Suprapubic skin (tissue), 4 donors: ENCODE results near the gene CALD1. TPM values are rescaled to one million over a fixed set of nuclear protein-coding genes. Genes with fewer than 3 reads are reported as not detected.

Experiments
- DNase-seq, 2 donors: peaks; one replicate each; pipeline ENCODE4 v3.0.0-alpha.2; 2019; ENCODE audit warnings: low spot score in 2 of 2
- H3K27ac ChIP-seq: fragments of 200-600 bp; sonication (generic); one replicate; pipeline ENCODE4 v1.5.1; 2019
- H3K27me3 ChIP-seq: fragments of 200-600 bp; sonication (generic); one replicate; pipeline ENCODE4 v1.5.1; 2019
- H3K36me3 ChIP-seq: fragments of 200-600 bp; sonication (generic); one replicate; pipeline ENCODE4 v1.5.1; 2019
- H3K4me1 ChIP-seq: fragments of 200-600 bp; sonication (generic); one replicate; pipeline ENCODE4 v1.5.1; 2019
- H3K4me3 ChIP-seq: fragments of 200-600 bp; sonication (generic); one replicate; pipeline ENCODE4 v1.5.1; 2019; ENCODE audit warnings: mild to moderate bottlenecking
- H3K9me3 ChIP-seq: fragments of 200-600 bp; sonication (generic); one replicate; pipeline ENCODE4 v1.5.1; 2019
- CTCF ChIP-seq, 2 donors: fragments of 200-600 bp in 1 of 2; fragments of 450-650 bp in 1 of 2; sonication (generic) in 1 of 2; IDR thresholded peaks; one replicate each; pipeline ENCODE4 v1.5.1; 2016 to 2019; ENCODE audit warnings: antibody characterized with exemption in 2 of 2, mild to moderate bottlenecking in 1 of 2, moderate library complexity in 1 of 2
- EP300 ChIP-seq: sonication (generic); formaldehyde crosslinking; IDR thresholded peaks from one replicate; pipeline ENCODE4 v1.6.1; 2017; ENCODE audit warnings: antibody characterized with exemption
- POLR2A ChIP-seq, 2 donors: fragments of 450-650 bp; IDR thresholded peaks; one replicate each; pipeline ENCODE4 v1.6.1; 2017; ENCODE audit warnings: antibody characterized with exemption in 2 of 2, mild to moderate bottlenecking in 2 of 2, moderate library complexity in 2 of 2
- POLR2AphosphoS5 ChIP-seq, 3 donors: sonication (generic); formaldehyde crosslinking; IDR thresholded peaks; one replicate each; pipeline ENCODE4 v1.6.1; 2017; ENCODE audit warnings: antibody characterized with exemption in 3 of 3
- WGBS: methylation state at CpG from one replicate; pipeline ENCODE4 v1.1.5; 2018; 5-methylcytosine and 5-hydroxymethylcytosine counted together
- total RNA-seq, 4 donors: library from RNA; depleted of rRNA; stranded (reverse); fragments of >200 nt; gene quantifications; one replicate each; pipeline ENCODE4 v1.1.0, GENCODE V29; 2016

The CALD1 gene
- total RNA-seq, 4 donors from 2014 or later = 53.6 to 116 (median 83.2) TPM

GRCh38 chr7:134814730-134815364, 35.4 kb downstream of the CALD1 start:
- Histone ChIP-seq H3K4me3 (no peak overlapping the region), H3K36me3 (no peaks in the 10 kb centered on the region), H3K4me1 (peaks cover 18% of the 10 kb centered on the region), H3K27me3 (no peaks in the 10 kb centered on the region), H3K27ac (no peak overlapping the region), H3K9me3 (no peaks in the 10 kb centered on the region)
- TF ChIP-seq POLR2A (IDR thresholded peaks at IDR 0.05) = no peak
- no peak for TF ChIP-seq CTCF (IDR thresholded peaks at IDR 0.05)
- TF ChIP-seq EP300 = no peak
- TF ChIP-seq POLR2AphosphoS5 (IDR thresholded peaks at IDR 0.05) = no peak
- no peak for DNase-seq
- WGBS = 93% methylated on average over 4 of the region's 4 CpGs

GRCh38 chr7:134818613-134819345, 39.3 kb downstream of the CALD1 start:
- Histone ChIP-seq H3K4me1 (peaks cover 8% of the 10 kb centered on the region), H3K27ac (no peak overlapping the region), H3K27me3 (no peaks in the 10 kb centered on the region), H3K4me3 (no peak overlapping the region), H3K9me3 (no peaks in the 10 kb centered on the region), H3K36me3 (no peaks in the 10 kb centered on the region)
- DNase-seq = no peak
- WGBS = 66% methylated on average over 9 of the region's 9 CpGs
- TF ChIP-seq POLR2A (IDR thresholded peaks at IDR 0.05) (no peak), EP300 (no peak), POLR2AphosphoS5 (IDR thresholded peaks at IDR 0.05) (no peak), CTCF (IDR thresholded peaks at IDR 0.05) (no peak)

- peaks cover 8% of the 10 kb centered on the region for H3K4me1 ChIP-seq
- H3K27ac ChIP-seq = no peak overlapping the region
- no peaks in the 10 kb centered on the region for H3K9me3 ChIP-seq
- H3K4me3 ChIP-seq = no peak overlapping the region
- H3K27me3 ChIP-seq = no peaks in the 10 kb centered on the region
- TF ChIP-seq POLR2A (IDR thresholded peaks at IDR 0.05) (no peak), POLR2AphosphoS5 (IDR thresholded peaks at IDR 0.05) (no peak)
- no peaks in the 10 kb centered on the region for H3K36me3 ChIP-seq
- WGBS = 92% methylated on average over 4 of the region's 4 CpGs
- no peak for DNase-seq
Measured at GRCh38 chr7:134819401-134819800, 40.0 kb downstream of the CALD1 start.

- Histone ChIP-seq H3K36me3 (no peaks in the 10 kb centered on the region), H3K27ac (no peak overlapping the region), H3K4me3 (no peak overlapping the region), H3K27me3 (no peaks in the 10 kb centered on the region), H3K4me1 (peaks cover 8% of the 10 kb centered on the region), H3K9me3 (no peaks in the 10 kb centered on the region)
- WGBS = 92% methylated on average over 2 of the region's 2 CpGs
- TF ChIP-seq EP300 = no peak
- TF ChIP-seq POLR2AphosphoS5 (IDR thresholded peaks at IDR 0.05) = no peak
- no peak for DNase-seq
Measured at GRCh38 chr7:134820295-134820694, 40.9 kb downstream of the CALD1 start.

- Histone ChIP-seq H3K36me3 (no peaks in the 10 kb centered on the region), H3K27me3 (no peaks in the 10 kb centered on the region), H3K9me3 (no peaks in the 10 kb centered on the region), H3K4me1 (peaks cover 8% of the 10 kb centered on the region), H3K27ac (no peak overlapping the region), H3K4me3 (no peak overlapping the region)
- 77% methylated on average over 3 of the region's 3 CpGs for WGBS
- no peak for DNase-seq
- TF ChIP-seq POLR2AphosphoS5 (IDR thresholded peaks at IDR 0.05) = no peak
- TF ChIP-seq EP300 = no peak
- TF ChIP-seq POLR2A (IDR thresholded peaks at IDR 0.05) = no peak
- no peak for TF ChIP-seq CTCF (IDR thresholded peaks at IDR 0.05)
Measured at GRCh38 chr7:134820778-134821177, 41.3 kb downstream of the CALD1 start.

- Histone ChIP-seq H3K27ac (no peak overlapping the region), H3K27me3 (no peaks in the 10 kb centered on the region), H3K4me1 (peaks cover 8% of the 10 kb centered on the region), H3K4me3 (no peak overlapping the region), H3K36me3 (no peaks in the 10 kb centered on the region), H3K9me3 (no peaks in the 10 kb centered on the region)
- 87% methylated on average over 1 of the region's 1 CpG for WGBS
- DNase-seq = no peak
- no peak for TF ChIP-seq POLR2A (IDR thresholded peaks at IDR 0.05)
- no peak for TF ChIP-seq CTCF (IDR thresholded peaks at IDR 0.05)
- TF ChIP-seq POLR2AphosphoS5 (IDR thresholded peaks at IDR 0.05) = no peak
- TF ChIP-seq EP300 = no peak
Measured at GRCh38 chr7:134823400-134823799, 44.0 kb downstream of the CALD1 start.
